Retinal pigment epithelial cell (primary cell): ENCODE results near the gene HUS1.
"Not testable (repeated sequence)": the region's sequence is repeated elsewhere in the genome, so short reads cannot be mapped to it uniquely, and the experiment has no call there.

Experiments
- DNase-seq: peaks from one replicate; pipeline ENCODE4 v3.0.0-alpha.2; 2010; ENCODE audit warnings: low read depth
- H3K4me3 ChIP-seq: 2 replicates; pipeline ENCODE4 v1.5.1; 2011; ENCODE audit warnings: mild to moderate bottlenecking, low read length, control low read depth, moderate library complexity
- CTCF ChIP-seq: conservative IDR thresholded peaks from 2 replicates; pipeline ENCODE4 v1.5.1; 2011; ENCODE audit warnings: low read depth, low read length, control low read depth, inconsistent platforms

The HUS1 gene

GRCh38 chr7:47924266-47924665 is 55.1 kb downstream of the HUS1 start:
- no peak for DNase-seq
- TF ChIP-seq CTCF, result no peak
- H3K4me3 ChIP-seq, result no peak overlapping the region

GRCh38 chr7:47923081-47923875 is 56.1 kb downstream of the HUS1 start:
- not testable (repeated sequence) for DNase-seq, H3K4me3 ChIP-seq

GRCh38 chr7:47916514-47916913 is 62.9 kb downstream of the HUS1 start:
- DNase-seq, H3K4me3 ChIP-seq: not testable (repeated sequence)

GRCh38 chr7:47915616-47915976 is 63.8 kb downstream of the HUS1 start:
- no peak overlapping the region for H3K4me3 ChIP-seq
- no peak for DNase-seq
- no peak for TF ChIP-seq CTCF

GRCh38 chr7:47914717-47915615 is 64.4 kb downstream of the HUS1 start:
- DNase-seq, result no peak
- H3K4me3 ChIP-seq, result no peak overlapping the region
- TF ChIP-seq CTCF, result no peak
